ELF-1 (cell line): ENCODE results near the gene SERP1.
"Not testable (repeated sequence)": the region's sequence is repeated elsewhere in the genome, so short reads cannot be mapped to it uniquely, and the experiment has no call there.

Experiments used
- DNase-seq: peaks from one replicate; pipeline ENCODE4 v3.0.0-alpha.2; 2016; ENCODE audit warnings: low read depth, low spot score

Gene SERP1

GRCh38 chr3:150538324-150539208 is 7.7 kb downstream of the SERP1 start:
- DNase-seq: no peak

GRCh38 chr3:150535204-150535603 is 11.1 kb downstream of the SERP1 start:
- no peak for DNase-seq

DNA sequence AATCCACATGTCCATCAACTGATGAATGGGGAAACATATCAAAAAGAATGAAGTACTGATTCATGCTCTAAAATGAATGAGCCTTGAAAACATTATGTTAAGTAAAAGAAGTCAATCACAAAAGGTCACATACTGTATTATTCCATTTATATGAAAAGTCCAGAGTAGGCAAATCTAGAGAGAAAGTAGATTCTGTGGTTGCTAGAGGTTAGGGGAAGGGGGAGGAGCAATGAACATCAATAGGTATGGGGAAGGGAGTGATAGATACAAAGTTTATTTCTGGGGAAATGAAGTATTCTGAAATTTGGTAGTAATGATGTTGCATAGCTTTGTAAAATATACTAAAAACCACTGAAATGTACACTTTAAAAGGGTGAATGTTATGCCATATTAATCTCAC is 14.5 kb downstream of the SERP1 start:
- no peak for DNase-seq

- no peak for DNase-seq
Observed at GRCh38 chr3:150528354-150528797, 17.9 kb downstream of the SERP1 start.

DNA sequence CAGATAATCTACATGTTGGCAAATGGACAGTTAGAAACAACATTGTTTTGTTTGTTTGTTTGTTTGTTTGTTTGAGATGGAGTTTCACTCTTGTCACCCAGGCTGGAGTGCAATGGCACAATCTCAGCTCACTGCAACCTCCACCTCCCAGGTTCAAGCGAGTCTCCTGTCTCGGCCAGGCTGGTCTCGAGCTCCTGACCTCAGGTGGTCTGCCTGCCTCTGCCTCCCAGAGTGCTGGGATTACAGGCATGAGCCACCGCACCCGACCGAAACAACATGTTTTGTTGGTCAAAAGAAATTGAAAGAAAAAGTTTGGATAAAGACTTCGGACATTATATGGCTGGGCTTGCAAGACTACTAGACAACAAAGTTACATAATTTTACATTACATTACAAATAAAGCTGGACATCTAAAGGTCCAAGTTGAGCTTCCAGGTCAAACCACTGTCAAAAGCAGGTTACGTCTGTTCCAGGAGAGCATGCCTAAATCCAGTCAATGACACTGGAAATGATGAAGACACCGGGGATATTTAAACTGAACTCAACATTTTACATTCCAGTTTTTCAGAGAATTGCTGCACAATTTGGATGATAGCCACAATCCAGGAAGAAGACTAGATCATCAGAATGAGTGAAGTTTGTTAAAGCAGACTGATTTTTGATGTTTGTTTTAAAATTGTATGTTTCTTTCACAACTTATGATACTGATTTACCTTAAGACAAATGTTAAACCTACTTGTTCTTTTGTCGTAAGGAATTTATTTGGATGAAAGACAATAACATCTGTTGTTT is 18.6 kb downstream of the SERP1 start:
- no peak for DNase-seq

GRCh38 chr3:150523538-150523937 is 22.8 kb downstream of the SERP1 start:
- DNase-seq: no peak

DNA sequence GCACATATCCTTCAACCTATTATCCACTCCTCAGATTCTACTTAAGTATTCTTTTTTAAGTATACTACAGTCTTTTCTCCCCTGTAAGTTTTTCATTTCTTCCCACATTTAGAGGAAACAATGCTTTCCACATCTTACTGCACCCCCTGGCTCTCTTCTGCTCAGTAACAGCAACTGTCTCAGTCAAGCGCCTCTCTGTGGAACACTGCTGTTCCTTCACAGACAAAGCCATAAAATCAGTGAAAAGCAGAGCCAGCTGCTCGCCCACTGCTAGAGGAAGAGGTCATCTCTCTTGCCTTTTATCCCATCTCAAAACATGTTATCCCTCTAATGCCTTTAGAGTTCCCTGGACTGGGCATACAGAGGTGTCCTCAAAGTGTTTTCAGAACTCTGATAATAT is 24.8 kb downstream of the SERP1 start:
- no peak for DNase-seq

GRCh38 chr3:150520408-150520807 is 25.9 kb downstream of the SERP1 start:
- DNase-seq: no peak

DNA sequence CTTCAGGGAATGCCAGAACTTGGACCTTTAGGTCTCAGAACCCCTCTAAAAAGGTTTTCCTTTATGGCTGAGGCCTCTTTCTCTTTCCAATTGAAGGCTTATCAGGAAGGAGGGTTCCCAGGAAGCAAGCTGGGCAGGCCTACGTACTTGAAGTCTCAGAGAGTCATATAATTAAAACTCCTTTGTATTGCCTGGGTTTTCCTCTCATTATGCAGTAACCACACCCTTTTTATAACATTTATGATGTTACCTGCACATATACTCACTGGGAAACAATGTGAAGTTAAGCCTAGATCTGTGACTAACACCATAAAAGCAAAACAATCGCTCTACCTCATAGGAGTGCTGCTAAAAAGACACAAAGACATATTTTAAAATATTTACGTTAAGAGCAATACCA is 27.3 kb downstream of the SERP1 start:
- no peak for DNase-seq

GRCh38 chr3:150515210-150515609 is 31.1 kb downstream of the SERP1 start:
- DNase-seq: no peak

GRCh38 chr3:150511122-150511821 is 35.0 kb downstream of the SERP1 start:
- DNase-seq: no peak

- DNase-seq: no peak
Observed at GRCh38 chr3:150509780-150510179, 36.5 kb downstream of the SERP1 start.

- DNase-seq: no peak
Observed at GRCh38 chr3:150508401-150508800, 37.9 kb downstream of the SERP1 start.

- no peak for DNase-seq
Observed at GRCh38 chr3:150504483-150504882, 41.8 kb downstream of the SERP1 start.

DNA sequence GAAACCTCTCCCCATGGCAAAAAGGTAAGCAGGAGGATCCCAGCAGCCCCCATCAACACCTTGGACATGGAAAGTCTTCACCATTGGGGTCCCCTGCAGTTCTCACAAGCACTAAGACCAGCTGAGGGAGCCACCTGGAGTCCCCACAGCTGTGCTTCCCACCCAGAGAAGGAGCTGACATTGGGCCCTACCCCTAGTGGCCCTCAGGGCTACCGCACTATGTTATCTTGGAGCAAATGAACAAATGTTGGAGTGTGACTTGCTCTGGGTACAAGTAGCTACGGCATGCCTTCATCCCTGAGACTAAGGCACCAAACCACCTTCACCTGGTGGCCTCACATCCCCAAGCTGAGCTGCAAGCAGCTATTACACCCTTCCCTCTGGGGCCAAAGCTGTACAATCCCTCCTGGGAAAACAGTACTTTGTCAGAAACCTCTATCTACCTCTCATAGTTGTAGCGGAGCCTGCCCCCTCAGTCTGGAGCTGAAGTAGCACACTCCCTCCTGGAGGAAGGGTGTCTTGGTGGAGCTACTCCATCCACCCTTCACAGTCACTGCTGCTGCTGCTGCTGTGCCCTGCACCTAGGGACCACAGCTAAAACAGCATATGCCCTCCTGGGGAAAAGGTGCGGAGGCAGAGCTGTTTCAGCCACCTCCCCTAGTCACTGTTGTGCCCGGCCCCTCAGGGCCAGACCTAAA is 42.7 kb downstream of the SERP1 start:
- DNase-seq: no peak

- not testable (repeated sequence) for DNase-seq
Observed at GRCh38 chr3:150500960-150501359, 45.3 kb downstream of the SERP1 start.

- DNase-seq: no peak
Observed at GRCh38 chr3:150497956-150498355, 48.3 kb downstream of the SERP1 start.

- DNase-seq: no peak
Observed at GRCh38 chr3:150495563-150496168, 50.6 kb downstream of the SERP1 start.

DNA sequence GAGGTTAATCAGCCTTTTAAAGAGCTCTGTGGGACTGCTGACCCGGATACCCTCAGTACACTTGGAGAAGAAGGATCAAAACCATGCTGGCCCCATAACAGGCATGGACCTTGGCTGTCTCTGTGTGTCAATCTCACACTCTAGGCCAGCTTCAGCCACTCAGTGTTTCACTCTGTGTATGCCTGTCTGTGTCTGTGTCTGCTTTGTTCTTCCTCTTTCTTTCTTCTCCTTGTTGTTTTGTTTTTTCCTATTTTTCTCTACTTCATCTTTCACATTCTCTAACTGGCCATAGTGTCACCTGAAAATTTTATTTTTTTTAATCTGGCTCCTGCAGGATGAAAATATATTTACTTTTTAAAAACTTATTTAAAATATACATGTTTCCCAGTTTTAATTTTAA is 51.1 kb downstream of the SERP1 start:
- DNase-seq: no peak

- DNase-seq: no peak
Observed at GRCh38 chr3:150494411-150494977, 51.8 kb downstream of the SERP1 start.
